Keratinocyte (primary cell): Measurements from ENCODE around the gene SDHC. TPM values are rescaled to one million over a fixed set of nuclear protein-coding genes. Genes with fewer than 3 reads are reported as not detected.

Experiments
- DNase-seq: peaks from one replicate; pipeline ENCODE4 v3.0.0-alpha.2; 2011; ENCODE audit warnings: low read depth, missing footprints, low spot score
- FAIRE-seq: peaks from 2 replicates; lab custom pipeline; 2011; peaks lifted over from hg19 to GRCh38; lab: Jason Lieb, UNC
- H2AFZ ChIP-seq: 2 replicates; pipeline ENCODE4 v1.6.0; 2012; ENCODE audit warnings: low read length, control low read depth, inconsistent platforms; ENCODE audit not compliant: control insufficient read depth
- H3K27ac ChIP-seq: 2 replicates; pipeline ENCODE4 v1.5.1; 2011; ENCODE audit warnings: low read length; ENCODE audit not compliant: control insufficient read depth, insufficient read depth
- H3K27me3 ChIP-seq: 3 replicates; pipeline ENCODE4 v1.6.0; 2011; ENCODE audit warnings: low read length; ENCODE audit not compliant: control insufficient read depth, insufficient read depth; ENCODE audit errors: extremely low read depth
- H3K36me3 ChIP-seq, 2 experiments: 2 replicates in 1 of 2; 3 replicates in 1 of 2; pipeline ENCODE4 v1.5.1; 2011; ENCODE audit warnings: low read length in 2 of 2, mild to moderate bottlenecking in 1 of 2; ENCODE audit not compliant: control insufficient read depth in 2 of 2, insufficient read depth in 2 of 2; ENCODE audit errors: extremely low read depth in 1 of 2
- H3K4me1 ChIP-seq: 3 replicates; pipeline ENCODE4 v1.5.1; 2011; ENCODE audit warnings: low read length; ENCODE audit not compliant: control insufficient read depth, insufficient read depth; ENCODE audit errors: extremely low read depth
- H3K4me2 ChIP-seq: 3 replicates; pipeline ENCODE4 v1.6.0; 2011; ENCODE audit warnings: low read depth, low read length; ENCODE audit not compliant: control insufficient read depth, insufficient read depth; ENCODE audit errors: extremely low read depth
- H3K4me3 ChIP-seq, 3 experiments: fragments of 200-600 bp in 1 of 3; sonication (generic) in 1 of 3; 2 replicates in 2 of 3; 3 replicates in 1 of 3; pipeline ENCODE4 v1.5.1; 2011 to 2016; ENCODE audit warnings: low read length in 3 of 3, mild to moderate bottlenecking in 3 of 3, control low read depth in 2 of 3, inconsistent platforms in 1 of 3, low read depth in 1 of 3, mixed read lengths in 1 of 3, mixed run types in 1 of 3, moderate library complexity in 1 of 3; ENCODE audit not compliant: control insufficient read depth in 2 of 3, insufficient read depth in 2 of 3; ENCODE audit errors: extremely low read depth in 1 of 3
- H3K79me2 ChIP-seq: 2 replicates; pipeline ENCODE4 v1.6.0; 2012; ENCODE audit warnings: low read length; ENCODE audit not compliant: control insufficient read depth, insufficient read depth
- H3K9ac ChIP-seq: 3 replicates; pipeline ENCODE4 v1.6.0; 2011; ENCODE audit warnings: low read length; ENCODE audit not compliant: control insufficient read depth, insufficient read depth; ENCODE audit errors: extremely low read depth
- H3K9me1 ChIP-seq: 3 replicates; pipeline ENCODE4 v1.6.0; 2011; ENCODE audit warnings: low read length; ENCODE audit not compliant: control insufficient read depth, insufficient read depth; ENCODE audit errors: extremely low read depth
- H3K9me3 ChIP-seq: 2 replicates; pipeline ENCODE4 v1.5.1; 2012; ENCODE audit warnings: low read depth, low read length; ENCODE audit not compliant: control insufficient read depth
- H4K20me1 ChIP-seq: 3 replicates; pipeline ENCODE4 v1.6.0; 2011; ENCODE audit warnings: low read length; ENCODE audit not compliant: control insufficient read depth, insufficient read depth; ENCODE audit errors: extremely low read depth
- EZH2 ChIP-seq: IDR thresholded peaks from one replicate; pipeline ENCODE4 v1.6.1; 2012; ENCODE audit warnings: inconsistent platforms, mild to moderate bottlenecking, low read length, moderate library complexity
- dilution Hi-C: fragments of 300-500 bp; cut with MboI; formaldehyde crosslinking; loops from one replicate; pipeline ENCODE4 v1.7.0; 2020; ENCODE audit warnings: low sequenced_read_pairs; ENCODE audit not compliant: extremely low pct_ligation_motif_present
- polyA plus RNA-seq, 5 experiments: library from polyadenylated mRNA; depleted of rRNA in 3 of 5; stranded (reverse) in 3 of 5; stranded (forward) in 1 of 5; unstranded in 1 of 5; fragments of >200 nt; gene quantifications; 1 replicate in 1 of 5; 2 replicates in 3 of 5; 3 replicates in 1 of 5; pipeline versions ENCODE4 v1.2.1 to v1.2.3, GENCODE V29; 2011 to 2012; ENCODE audit warnings: missing spikeins in 2 of 5, low read depth in 1 of 5, low replicate concordance in 1 of 5
- TF ChIP-seq, protein P1 (sequence below), 3 experiments: IDR thresholded peaks in 1 of 3; conservative IDR thresholded peaks in 1 of 3; optimal IDR thresholded peaks in 1 of 3; 2 replicates in 2 of 3; 3 replicates in 1 of 3; pipeline versions ENCODE3 to v1.5.1; 2011; ENCODE audit warnings: low read length in 3 of 3, mild to moderate bottlenecking in 3 of 3, moderate library complexity in 2 of 3, control low read depth in 1 of 3, inconsistent platforms in 1 of 3; ENCODE audit not compliant: insufficient read depth in 2 of 3; ENCODE audit errors: extremely low read depth in 1 of 3

Gene SDHC
- polyA plus RNA-seq, 1 donor (not counting 4 experiments of a cell fraction or from before 2014, with no cell fraction given): 401 TPM

DNA sequence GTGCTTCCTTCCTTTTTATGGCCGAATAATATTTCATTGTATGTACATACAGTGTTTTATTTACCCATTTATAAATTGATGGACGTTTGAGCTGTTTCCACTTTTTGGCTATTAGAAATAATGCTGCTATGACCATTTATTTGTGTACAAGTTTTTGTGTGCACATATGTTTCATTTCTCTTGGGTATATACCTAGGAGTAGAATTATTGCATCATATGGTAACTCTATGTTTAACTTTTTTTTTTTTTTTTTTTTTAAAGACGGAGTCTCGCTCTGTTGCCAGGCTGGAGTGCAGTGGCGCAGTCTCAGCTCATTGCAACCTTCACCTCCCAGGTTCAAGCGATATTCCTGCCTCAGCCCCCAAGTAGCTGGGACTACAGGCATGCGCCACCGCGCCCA lies 19.0 kb downstream of the SDHC start:
- no peaks in the 10 kb centered on the region for H3K9me1 ChIP-seq
- H2AFZ ChIP-seq: no peak overlapping the region
- H3K27ac ChIP-seq: no peak overlapping the region
- dilution Hi-C loops: no loop called here
- no peaks in the 10 kb centered on the region for H3K9me3 ChIP-seq
- H3K4me2 ChIP-seq: no peak overlapping the region
- DNase-seq (no peak), FAIRE-seq (no peak)
- no peaks in the 10 kb centered on the region for H3K27me3 ChIP-seq
- H3K4me1 ChIP-seq: peaks cover 6% of the 10 kb centered on the region
- no peaks in the 10 kb centered on the region for H4K20me1 ChIP-seq
- peaks cover 11 to 21% of the 10 kb centered on the region in 2 experiments for H3K36me3 ChIP-seq
- no peak overlapping the region for H3K9ac ChIP-seq
- no peak overlapping the region for H3K4me3 ChIP-seq
- no peak for TF ChIP-seq EZH2
- TF ChIP-seq, protein P1, sequence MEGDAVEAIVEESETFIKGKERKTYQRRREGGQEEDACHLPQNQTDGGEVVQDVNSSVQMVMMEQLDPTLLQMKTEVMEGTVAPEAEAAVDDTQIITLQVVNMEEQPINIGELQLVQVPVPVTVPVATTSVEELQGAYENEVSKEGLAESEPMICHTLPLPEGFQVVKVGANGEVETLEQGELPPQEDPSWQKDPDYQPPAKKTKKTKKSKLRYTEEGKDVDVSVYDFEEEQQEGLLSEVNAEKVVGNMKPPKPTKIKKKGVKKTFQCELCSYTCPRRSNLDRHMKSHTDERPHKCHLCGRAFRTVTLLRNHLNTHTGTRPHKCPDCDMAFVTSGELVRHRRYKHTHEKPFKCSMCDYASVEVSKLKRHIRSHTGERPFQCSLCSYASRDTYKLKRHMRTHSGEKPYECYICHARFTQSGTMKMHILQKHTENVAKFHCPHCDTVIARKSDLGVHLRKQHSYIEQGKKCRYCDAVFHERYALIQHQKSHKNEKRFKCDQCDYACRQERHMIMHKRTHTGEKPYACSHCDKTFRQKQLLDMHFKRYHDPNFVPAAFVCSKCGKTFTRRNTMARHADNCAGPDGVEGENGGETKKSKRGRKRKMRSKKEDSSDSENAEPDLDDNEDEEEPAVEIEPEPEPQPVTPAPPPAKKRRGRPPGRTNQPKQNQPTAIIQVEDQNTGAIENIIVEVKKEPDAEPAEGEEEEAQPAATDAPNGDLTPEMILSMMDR (optimal IDR thresholded peaks at IDR 0.05 in 1 of 3, IDR thresholded peaks at IDR 0.05 in 1 of 3, conservative IDR thresholded peaks at IDR 0.05 in 1 of 3; ENCODE audit: extremely low read depth in 1 of 3, insufficient read depth in 2 of 3, low read length in 3 of 3): no peak
- no peaks in the 10 kb centered on the region for H3K79me2 ChIP-seq

DNA sequence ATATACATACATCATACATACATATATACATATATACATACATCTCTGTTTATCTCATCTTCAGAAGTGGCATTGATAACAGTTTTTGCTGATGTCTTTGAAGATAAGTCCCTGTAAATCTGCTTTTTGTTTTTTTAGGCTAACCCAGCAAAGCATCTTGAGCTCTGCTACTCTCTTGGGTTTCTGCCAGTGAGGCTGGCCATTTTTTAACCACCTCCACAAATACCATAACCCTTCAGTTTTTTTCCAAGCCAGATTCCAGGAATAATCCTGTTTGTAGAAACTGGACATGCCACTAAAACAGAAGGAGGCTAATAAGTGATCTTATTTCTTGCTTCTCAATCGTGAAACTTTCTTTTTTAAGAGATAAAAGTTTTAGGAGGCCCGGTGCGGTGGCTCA lies 21.6 kb downstream of the SDHC start:
- H3K4me1 ChIP-seq: no peaks in the 10 kb centered on the region
- H3K27ac ChIP-seq: no peak overlapping the region
- peaks cover 13 to 21% of the 10 kb centered on the region in 2 experiments for H3K36me3 ChIP-seq
- FAIRE-seq: no peak
- no peaks in the 10 kb centered on the region for H3K9me1 ChIP-seq
- no peak overlapping the region for H2AFZ ChIP-seq
- H4K20me1 ChIP-seq: no peaks in the 10 kb centered on the region
- H3K4me3 ChIP-seq: no peak overlapping the region
- H3K79me2 ChIP-seq: no peaks in the 10 kb centered on the region
- H3K9me3 ChIP-seq: no peaks in the 10 kb centered on the region
- no peaks in the 10 kb centered on the region for H3K27me3 ChIP-seq
- H3K4me2 ChIP-seq: no peak overlapping the region
- no peak overlapping the region for H3K9ac ChIP-seq
- TF ChIP-seq, protein P1 (optimal IDR thresholded peaks at IDR 0.05 in 1 of 3, IDR thresholded peaks at IDR 0.05 in 1 of 3, conservative IDR thresholded peaks at IDR 0.05 in 1 of 3; ENCODE audit: extremely low read depth in 1 of 3, insufficient read depth in 2 of 3, low read length in 3 of 3): no peak
- TF ChIP-seq EZH2: no peak
- dilution Hi-C loops: no loop called here
- no peak for DNase-seq
